A549 (cell line): ENCODE measurements around the gene LARP4. TPM values are rescaled to one million over a fixed set of nuclear protein-coding genes. Genes with fewer than 3 reads are reported as not detected.

Source experiments
- ATAC-seq, 2 experiments: fragments of 200-7000 bp in 1 of 2; fragments of >200 bp in 1 of 2; cut with Nextera tagmentation in 1 of 2; cut with Tn5 transposase in 1 of 2; 3 replicates each; pipeline versions ENCODE4 v1.8.0 to v1.9.1; 2018 to 2020; ENCODE audit warnings: mild to moderate bottlenecking in 1 of 2, moderate library complexity in 1 of 2
- CTCF ChIA-PET: fragments of 300-600 bp; sonication (Branson Sonifier 250); formaldehyde crosslinking; extraction: SDS; loops from one replicate; lab custom pipeline; 2021; ENCODE audit warnings: antibody characterized with exemption, inconsistent platforms; lab: Yijun Ruan, JAX
- POLR2A ChIA-PET: fragments of 350-600 bp; formaldehyde crosslinking; extraction: SDS; loops from one replicate; lab custom pipeline; 2021; ENCODE audit warnings: antibody characterized with exemption, inconsistent platforms; lab: Yijun Ruan, JAX
- DNase-seq, 2 experiments: peaks; one replicate each; pipeline versions ENCODE4 v3.0.0 to v3.0.0-alpha.2; 2011 to 2016; ENCODE audit warnings: low read depth in 1 of 2, low spot score in 1 of 2
- FAIRE-seq: peaks from 2 replicates; lab custom pipeline; 2011; peaks lifted over from hg19 to GRCh38; lab: Jason Lieb, UNC
- H3K27ac ChIP-seq, 2 experiments: fragments of >200 bp; sonication (Bioruptor Twin); formaldehyde crosslinking; 3 replicates each; pipeline ENCODE4 v1.5.1; 2016 to 2017
- H3K4me1 ChIP-seq: fragments of >200 bp; sonication (Bioruptor Twin); formaldehyde crosslinking; 3 replicates; pipeline ENCODE4 v1.6.1; 2016
- H3K4me2 ChIP-seq: fragments of >200 bp; sonication (Bioruptor Twin); formaldehyde crosslinking; 3 replicates; pipeline ENCODE4 v1.6.1; 2016
- H3K4me3 ChIP-seq: fragments of >200 bp; sonication (Bioruptor Twin); formaldehyde crosslinking; 3 replicates; pipeline ENCODE4 v1.5.1; 2016
- H3K9me3 ChIP-seq: fragments of >200 bp; sonication (Bioruptor Twin); formaldehyde crosslinking; 3 replicates; pipeline ENCODE4 v1.6.1; 2016
- BHLHE40 ChIP-seq: IDR thresholded peaks from 2 replicates; pipeline ENCODE4 v1.6.1; 2012; ENCODE audit warnings: low read depth, low read length, inconsistent platforms
- CHD2 ChIP-seq: fragments of 150-350 bp; IDR thresholded peaks from 2 replicates; pipeline ENCODE4 v1.6.1; 2014; ENCODE audit warnings: low read length; ENCODE audit not compliant: partially characterized antibody
- CHD4 ChIP-seq: fragments of 200-600 bp; sonication (generic); IDR thresholded peaks from 2 replicates; pipeline ENCODE4 v1.6.1; 2016; ENCODE audit warnings: antibody characterized with exemption, mild to moderate bottlenecking, borderline replicate concordance
- CTCF ChIP-seq: fragments of >200 bp; sonication (Bioruptor Twin); formaldehyde crosslinking; IDR thresholded peaks from 3 replicates; pipeline ENCODE4 v1.5.1; 2016
- ELK1 ChIP-seq: fragments of 150-350 bp; IDR thresholded peaks from 2 replicates; pipeline ENCODE4 v1.6.1; 2014; ENCODE audit warnings: low read depth, mild to moderate bottlenecking, low read length
- ESRRA ChIP-seq: fragments of 150-350 bp; IDR thresholded peaks from 2 replicates; pipeline ENCODE4 v1.6.1; 2014; ENCODE audit warnings: mild to moderate bottlenecking, low read length, borderline replicate concordance
- FOSL2 ChIP-seq, 2 experiments: fragments of 450-650 bp in 1 of 2; fragments of >200 bp in 1 of 2; sonication (Bioruptor Twin) in 1 of 2; formaldehyde crosslinking; IDR thresholded peaks; 2 replicates each; pipeline versions ENCODE4 v1.5.0 to v1.6.1; 2016 to 2020; ENCODE audit warnings: mild to moderate bottlenecking in 1 of 2, moderate library complexity in 1 of 2
- HES2 ChIP-seq: fragments of >200 bp; sonication (Bioruptor Twin); formaldehyde crosslinking; IDR thresholded peaks from 2 replicates; pipeline ENCODE4 v1.6.1; 2016
- HMGXB4 ChIP-seq: fragments of 250-450 bp; sonication (Bioruptor Pico); IDR thresholded peaks from 2 replicates; pipeline ENCODE4 v1.5.0; 2021; ENCODE audit warnings: mild to moderate bottlenecking, moderate library complexity, borderline replicate concordance
- HOXB13 ChIP-seq: fragments of 250-450 bp; sonication (Bioruptor Pico); IDR thresholded peaks from 2 replicates; pipeline ENCODE4 v1.5.0; 2020; ENCODE audit warnings: low read depth, mild to moderate bottlenecking, moderate library complexity
- HOXB5 ChIP-seq: fragments of 250-450 bp; sonication (Bioruptor Pico); IDR thresholded peaks from 2 replicates; pipeline ENCODE4 v1.5.0; 2020; ENCODE audit warnings: mild to moderate bottlenecking, moderate library complexity
- MAFK ChIP-seq: fragments of 450-650 bp; IDR thresholded peaks from 2 replicates; pipeline ENCODE4 v1.6.1; 2014; ENCODE audit not compliant: partially characterized antibody
- MYC ChIP-seq: IDR thresholded peaks from 2 replicates; pipeline ENCODE4 v1.6.1; 2012; ENCODE audit warnings: mild to moderate bottlenecking, inconsistent platforms, low read length, improper control_type of control experiment, borderline replicate concordance
- NPAS2 ChIP-seq: fragments of 250-450 bp; sonication (Bioruptor Pico); IDR thresholded peaks from 2 replicates; pipeline ENCODE4 v1.8.0; 2022; ENCODE audit warnings: mild to moderate bottlenecking, moderate library complexity, borderline replicate concordance
- NR3C1 ChIP-seq: fragments of >200 bp; sonication (Bioruptor Twin); formaldehyde crosslinking; IDR thresholded peaks from 3 replicates; pipeline ENCODE4 v1.6.1; 2017
- POLR2A ChIP-seq: IDR thresholded peaks from 2 replicates; pipeline ENCODE4 v1.6.1; 2012; ENCODE audit warnings: mild to moderate bottlenecking, low read length
- RCOR1 ChIP-seq: fragments of 150-350 bp; IDR thresholded peaks from 2 replicates; pipeline ENCODE4 v1.6.1; 2014; ENCODE audit warnings: antibody characterized with exemption, low read length, low read depth
- REST ChIP-seq: fragments of 200-600 bp; sonication (generic); IDR thresholded peaks from 2 replicates; pipeline ENCODE4 v1.6.1; 2016; ENCODE audit warnings: antibody characterized with exemption, mild to moderate bottlenecking, moderate library complexity
- RFX5 ChIP-seq: fragments of 450-650 bp; IDR thresholded peaks from 2 replicates; pipeline ENCODE4 v1.7.1; 2014; ENCODE audit warnings: antibody characterized with exemption, mild to moderate bottlenecking, moderate library complexity
- SMC3 ChIP-seq: fragments of >200 bp; sonication (Bioruptor Twin); formaldehyde crosslinking; IDR thresholded peaks from 3 replicates; pipeline ENCODE4 v1.6.1; 2018; ENCODE audit warnings: inconsistent platforms
- SREBF2 ChIP-seq: fragments of 450-650 bp; IDR thresholded peaks from 2 replicates; pipeline ENCODE4 v1.6.1; 2014; ENCODE audit warnings: mild to moderate bottlenecking, moderate library complexity
- USF2 ChIP-seq: fragments of 450-650 bp; IDR thresholded peaks from 2 replicates; pipeline ENCODE4 v1.6.1; 2014; ENCODE audit warnings: antibody characterized with exemption
- ZNF302 ChIP-seq: fragments of 250-450 bp; sonication (Bioruptor Pico); IDR thresholded peaks from 2 replicates; pipeline ENCODE4 v1.9.0; 2021; ENCODE audit warnings: inconsistent platforms, mild to moderate bottlenecking, moderate library complexity
- ZSCAN20 ChIP-seq: fragments of 250-450 bp; sonication (Bioruptor Pico); IDR thresholded peaks from 2 replicates; pipeline ENCODE4 v1.8.0; 2022; ENCODE audit warnings: mild to moderate bottlenecking, moderate library complexity
- WGBS: methylation state at CpG from one replicate; pipeline ENCODE4 v1.1.6; 2017; ENCODE audit errors: missing lambda C conversion rate; 5-methylcytosine and 5-hydroxymethylcytosine counted together
- polyA plus RNA-seq, 4 experiments: library from polyadenylated mRNA; depleted of rRNA in 3 of 4; stranded (reverse); fragments of >200 nt; fragmentation: RNase III in 1 of 4; extraction: RNeasy Plus Mini Kit Qiagen cat#74134 plus additional on column Dnase treatment in 1 of 4; gene quantifications; 2 replicates in 3 of 4; 3 replicates in 1 of 4; pipeline ENCODE4 v1.2.3, GENCODE V29; 2011 to 2017

Gene LARP4
- polyA plus RNA-seq, 2 of the 4 experiments (the other 2 are of a cell fraction): 38.2 to 67.8 TPM

- TF ChIP-seq FOSL2 (IDR thresholded peaks at IDR 0.05) (no peak), FOSL2 (CRISPR knock-in tag; IDR thresholded peaks at IDR 0.05) (no peak)
Observed at GRCh38 chr12:50467439-50467838, 66.8 kb downstream of the LARP4 start (continued).

- ChIA-PET CTCF (no interaction called here), POLR2A (no interaction called here)
- Histone ChIP-seq H3K27ac (no peak overlapping the region), H3K4me2 (no peak overlapping the region), H3K9me3 (no peaks in the 10 kb centered on the region), H3K4me3 (no peak overlapping the region), H3K4me1 (peaks cover 6% of the 10 kb centered on the region; the same call in 2 of the 3 replicates)
- TF ChIP-seq NR3C1: no peak
- no peak for TF ChIP-seq ESRRA
- no peak for TF ChIP-seq CHD2
- TF ChIP-seq CHD4: no peak
- TF ChIP-seq USF2: no peak
- TF ChIP-seq BHLHE40: no peak
- TF ChIP-seq POLR2A: no peak
- no peak for TF ChIP-seq HES2
- TF ChIP-seq REST: no peak
- TF ChIP-seq HMGXB4 (CRISPR knock-in tag): no peak
- DNase-seq: no peak
- WGBS: 88% methylated on average over 1 of the region's 1 CpG
- no peak for ATAC-seq
- no peak for FAIRE-seq
Observed at GRCh38 chr12:50477241-50477832, 76.7 kb downstream of the LARP4 start.

- Histone ChIP-seq H3K4me2 (no peak overlapping the region), H3K9me3 (no peaks in the 10 kb centered on the region), H3K4me1 (no peaks in the 10 kb centered on the region; the same call in 2 of the 3 replicates), H3K27ac (no peak overlapping the region), H3K4me3 (no peak overlapping the region)
- POLR2A ChIA-PET: no interaction called here
- WGBS: 68% methylated on average over 4 of the region's 4 CpGs
- DNase-seq (no peak), ATAC-seq (no peak), FAIRE-seq (no peak)
- CTCF ChIA-PET: no interaction called here
- no peak for TF ChIP-seq MAFK
- no peak for TF ChIP-seq RFX5
- no peak for TF ChIP-seq HOXB13 (CRISPR knock-in tag)
- no peak for TF ChIP-seq RCOR1
- TF ChIP-seq FOSL2 (IDR thresholded peaks at IDR 0.05): no peak
- no peak for TF ChIP-seq FOSL2 (CRISPR knock-in tag; IDR thresholded peaks at IDR 0.05)
- no peak for TF ChIP-seq SREBF2
- TF ChIP-seq HOXB5 (CRISPR knock-in tag): no peak
- TF ChIP-seq POLR2A: no peak
- no peak for TF ChIP-seq NR3C1
- no peak for TF ChIP-seq NPAS2 (CRISPR knock-in tag)
- TF ChIP-seq CTCF: no peak
- no peak for TF ChIP-seq CHD2
- TF ChIP-seq SMC3: no peak
- TF ChIP-seq ZNF302 (CRISPR knock-in tag): no peak
- TF ChIP-seq ELK1: no peak
- no peak for TF ChIP-seq ZSCAN20 (CRISPR knock-in tag)
- no peak for TF ChIP-seq USF2
- no peak for TF ChIP-seq MYC
Observed at GRCh38 chr12:50482571-50482970, 81.9 kb downstream of the LARP4 start.
